Measurements from ENCODE around the gene COL18A1. TPM values are rescaled to one million over a fixed set of nuclear protein-coding genes. Genes with fewer than 3 reads are reported as not detected.

COL18A1 gene
- total and polyA plus RNA-seq, 2 donors (not counting 1 experiment from before 2014, with no cell fraction given), result 15.6 to 24.7 TPM

- POLR2A ChIA-PET, result no interaction called here
- CTCF ChIA-PET, result interaction anchor here (1.1 kb wide), 1 partner anchor 10 kb away, joined by 3 read pairs; no protein-coding TSS in a partner anchor
- no peak overlapping the region for H3K27ac Mint-ChIP-seq
Measured at GRCh38 chr21:45480701-45481500, 75.9 kb downstream of the COL18A1 start.

More at GRCh38 chr21:45480701-45481500, 75.9 kb downstream of the COL18A1 start:
- no peak overlapping the region for H3K27ac ChIP-seq (ENCODE audit: low read length in 2 of 2)
- TF ChIP-seq EZH2 (IDR thresholded peaks at IDR 0.05; ENCODE audit: borderline replicate concordance, insufficient read depth, low read depth, low read length, poor library complexity, severe bottlenecking) (no peak), CTCF (IDR thresholded peaks at IDR 0.05) (no peak)
- H3K79me2 ChIP-seq (ENCODE audit: control insufficient read depth, insufficient read depth, low read length), result no peaks in the 10 kb centered on the region
- H2AFZ ChIP-seq (ENCODE audit: insufficient read depth, low read depth, low read length, poor library complexity, severe bottlenecking), result no peak overlapping the region
- WGBS (ENCODE audit: insufficient coverage), result 88% methylated on average over 31 of the region's 35 CpGs
- no peaks in the 10 kb centered on the region for H4K20me1 ChIP-seq (ENCODE audit: control insufficient read depth, insufficient read depth, low read length, poor library complexity, severe bottlenecking)
- intact Hi-C loops (cut with micrococcal nuclease), result no loop called here
- no peak for DNase-seq
- no peaks in the 10 kb centered on the region for H3K27me3 ChIP-seq (replicated peaks in 1 of 4; ENCODE audit: control extremely low read depth in 1 of 4, control insufficient read depth in 3 of 4, insufficient read depth in 4 of 4, low read length in 3 of 4)
- H3K4me2 ChIP-seq (replicated peaks; ENCODE audit: low read depth, low read length, poor library complexity, severe bottlenecking), result no peak overlapping the region
- no peak overlapping the region for H3K4me3 Mint-ChIP-seq
- H3K9me3 ChIP-seq (ENCODE audit: control extremely low read depth in 1 of 3, control insufficient read depth in 2 of 3, insufficient read depth in 1 of 3, low read length in 2 of 3), result peaks cover 0 to 3% (median 0%) of the 10 kb centered on the region in 3 donors
- H3K36me3 ChIP-seq (replicated peaks in 1 of 2; ENCODE audit: control extremely low read depth in 1 of 2, control insufficient read depth in 1 of 2, extremely low read depth in 1 of 2, insufficient read depth in 2 of 2, low read length in 1 of 2), result no peaks in the 10 kb centered on the region
- no peak overlapping the region for H3K9ac ChIP-seq (ENCODE audit: low read length)
- H3K4me3 ChIP-seq (ENCODE audit: control extremely low read depth in 1 of 5, extremely low read depth in 1 of 5, insufficient read depth in 1 of 5, low read depth in 2 of 5, low read length in 4 of 5), result no peak overlapping the region
- no peaks in the 10 kb centered on the region for H3K9me3 Mint-ChIP-seq (ENCODE audit: insufficient read depth)
- H3K4me1 ChIP-seq (ENCODE audit: control insufficient read depth in 2 of 2, insufficient read depth in 2 of 2, low read length in 2 of 2), result peaks cover 31 to 48% of the 10 kb centered on the region in 2 donors
- no peak for ATAC-seq (ENCODE audit: low read depth)
- no peaks in the 10 kb centered on the region for H3K27me3 Mint-ChIP-seq
- H3K4me1 Mint-ChIP-seq, result peaks cover 39% of the 10 kb centered on the region
